ENCODE data around the gene ADGRV1. TPM values are rescaled to one million over a fixed set of nuclear protein-coding genes. Genes with fewer than 3 reads are reported as not detected.

Gene ADGRV1
- total RNA-seq, 1 experiment from 2014 or later: 6.8 TPM

GRCh38 chr5:90528601-90529193 lies 29.9 kb upstream of the ADGRV1 start:
- TF ChIP-seq EZH2 (IDR thresholded peaks at IDR 0.05; ENCODE audit: borderline replicate concordance, low read depth, low read length, poor library complexity, severe bottlenecking) (no peak), CTCF (conservative IDR thresholded peaks at IDR 0.05; ENCODE audit: low read depth, low read length) (no peak)
- peaks cover 17% of the 10 kb centered on the region for H3K4me1 ChIP-seq (ENCODE audit: insufficient read depth, low read length, poor library complexity, severe bottlenecking)
- intact Hi-C loops (cut with micrococcal nuclease; ENCODE audit: unreplicated experiment): loop anchor here (5.0 kb wide), 1 partner anchor 71 kb away; no protein-coding TSS in a partner anchor
- ChIA-PET POLR2A (ENCODE audit: low non-redundant PET) (no interaction called here), CTCF (no interaction called here)
- peak overlapping the region; percentile 97 for H3K4me3 ChIP-seq (ENCODE audit: low read depth, low read length, poor library complexity, severe bottlenecking)
- H3K27ac ChIP-seq (ENCODE audit: low read depth, low read length, poor library complexity, severe bottlenecking): peak overlapping the region; percentile 86
- peak; percentile 26 for DNase-seq (ENCODE audit: low spot score)
- H3K36me3 ChIP-seq (ENCODE audit: insufficient read depth, low read length, poor library complexity, severe bottlenecking): peaks cover 5% of the 10 kb centered on the region
- no TSS peak for BruUV-seq (replicated peaks)
- no peaks in the 10 kb centered on the region for H3K9me3 ChIP-seq (ENCODE audit: low read depth, low read length, poor library complexity, severe bottlenecking)
- H3K27me3 ChIP-seq (replicated peaks; ENCODE audit: insufficient read depth, low read depth, low read length, poor library complexity): peaks cover 3% of the 10 kb centered on the region

GRCh38 chr5:90529194-90529938 lies 29.2 kb upstream of the ADGRV1 start, which contains the start of gene LYSMD3:
LYSMD3 (minus strand) TSS chr5:90529584; CDS start chr5:90525289, 4,295 bp downstream.
- CTCF ChIA-PET: no interaction called here
- peaks cover 5% of the 10 kb centered on the region for H3K36me3 ChIP-seq (ENCODE audit: insufficient read depth, low read length, poor library complexity, severe bottlenecking)
- no TSS peak for BruUV-seq (replicated peaks)
- TF ChIP-seq EZH2 (IDR thresholded peaks at IDR 0.05; ENCODE audit: borderline replicate concordance, low read depth, low read length, poor library complexity, severe bottlenecking) (no peak), CTCF (conservative IDR thresholded peaks at IDR 0.05; ENCODE audit: low read depth, low read length) (no peak)
- DNase-seq (ENCODE audit: low spot score): peak; percentile 98
- intact Hi-C loops (cut with micrococcal nuclease; ENCODE audit: unreplicated experiment): loop anchor here (5.0 kb wide), 1 partner anchor 72 kb away; no protein-coding TSS in a partner anchor
- peak within 1 kb of the TSS; percentile 86 for H3K27ac ChIP-seq (ENCODE audit: low read depth, low read length, poor library complexity, severe bottlenecking)
- H3K4me3 ChIP-seq (ENCODE audit: low read depth, low read length, poor library complexity, severe bottlenecking): peak within 1 kb of the TSS; percentile 97
- peaks cover 17% of the 10 kb centered on the region for H3K4me1 ChIP-seq (ENCODE audit: insufficient read depth, low read length, poor library complexity, severe bottlenecking)
- peaks cover 3% of the 10 kb centered on the region for H3K27me3 ChIP-seq (replicated peaks; ENCODE audit: insufficient read depth, low read depth, low read length, poor library complexity)
- H3K9me3 ChIP-seq (ENCODE audit: low read depth, low read length, poor library complexity, severe bottlenecking): no peaks in the 10 kb centered on the region
- POLR2A ChIA-PET (ENCODE audit: low non-redundant PET): no interaction called here

- H3K36me3 ChIP-seq (ENCODE audit: insufficient read depth, low read length, poor library complexity, severe bottlenecking): peaks cover 1% of the 10 kb centered on the region
- H3K4me1 ChIP-seq (ENCODE audit: insufficient read depth, low read length, poor library complexity, severe bottlenecking): peaks cover 17% of the 10 kb centered on the region
- H3K27ac ChIP-seq (ENCODE audit: low read depth, low read length, poor library complexity, severe bottlenecking): peak overlapping the region; percentile 86
- ChIA-PET CTCF (no interaction called here), POLR2A (ENCODE audit: low non-redundant PET) (no interaction called here)
- peaks cover 3% of the 10 kb centered on the region for H3K27me3 ChIP-seq (replicated peaks; ENCODE audit: insufficient read depth, low read depth, low read length, poor library complexity)
- no peaks in the 10 kb centered on the region for H3K9me3 ChIP-seq (ENCODE audit: low read depth, low read length, poor library complexity, severe bottlenecking)
- DNase-seq (ENCODE audit: low spot score): peak; percentile 88
- TF ChIP-seq EZH2 (IDR thresholded peaks at IDR 0.05; ENCODE audit: borderline replicate concordance, low read depth, low read length, poor library complexity, severe bottlenecking): no peak
- peak; percentile 81 for TF ChIP-seq CTCF (conservative IDR thresholded peaks at IDR 0.05; ENCODE audit: low read depth, low read length)
- no TSS peak for BruUV-seq (replicated peaks)
- peak overlapping the region; percentile 97 for H3K4me3 ChIP-seq (ENCODE audit: low read depth, low read length, poor library complexity, severe bottlenecking)
- intact Hi-C loops (cut with micrococcal nuclease; ENCODE audit: unreplicated experiment): loop anchor here (2.0 to 10.0 kb wide), 4 partner anchors 17 to 235 kb away; no protein-coding TSS in a partner anchor
These were observed 28.5 kb upstream of the ADGRV1 start for GRCh38 chr5:90529939-90530677.

Data from A673 (cell line).